K562 (cell line): ENCODE results near the gene GCNT2. TPM values are rescaled to one million over a fixed set of nuclear protein-coding genes. Genes with fewer than 3 reads are reported as not detected.

Experiments used
- ATAC-seq: fragments of 200-7000 bp; cut with Tn5 transposase; 3 replicates; pipeline ENCODE4 v1.9.1; 2020; ENCODE audit warnings: moderate library complexity
- BruUV-seq: library from RNA; stranded (reverse); fragments of 400-500 nt; replicated peaks from 2 replicates; lab custom pipeline; 2021; lab: Mats Ljungman, UMichigan
- CTCF ChIA-PET: fragments of 300-600 bp; formaldehyde crosslinking; extraction: SDS; loops from one replicate; lab custom pipeline; 2021; ENCODE audit warnings: low intra/inter-chr PET ratio; lab: Yijun Ruan, JAX
- POLR2A ChIA-PET: fragments of 300-600, 350-650 bp; sonication (Branson Sonifier 250); formaldehyde crosslinking; extraction: SDS; loops from one replicate; lab custom pipeline; 2021; ENCODE audit warnings: antibody characterized with exemption, inconsistent platforms; lab: Yijun Ruan, JAX
- DNase-seq, 4 experiments: peaks; one replicate each; pipeline versions ENCODE4 v3.0.0 to v3.0.0-alpha.2; 2011 to 2018; ENCODE audit warnings: low spot score in 3 of 4, mixed read lengths in 3 of 4; ENCODE audit errors: extremely low read depth in 1 of 4
- FAIRE-seq: peaks from 2 replicates; lab custom pipeline; 2011; peaks lifted over from hg19 to GRCh38; lab: Jason Lieb, UNC
- H2AFZ ChIP-seq: 2 replicates; pipeline ENCODE4 v1.6.0; 2011; ENCODE audit warnings: low read depth, low read length, control low read depth, inconsistent platforms
- H3K27ac ChIP-seq: fragments of 200-600 bp; 3 replicates; pipeline ENCODE4 v1.8.0; 2011; ENCODE audit warnings: low read depth, mild to moderate bottlenecking, control low read depth, inconsistent platforms, low read length, moderate library complexity, mixed read lengths; ENCODE audit errors: extremely low read depth
- H3K27me3 ChIP-seq, 2 experiments: fragments of 300-600 bp in 1 of 2; 2 replicates in 1 of 2; 3 replicates in 1 of 2; pipeline versions ENCODE4 v1.6.0 to v1.8.0; 2011; ENCODE audit warnings: inconsistent platforms in 2 of 2, low read length in 2 of 2, mild to moderate bottlenecking in 1 of 2, mixed read lengths in 1 of 2, moderate library complexity in 1 of 2; ENCODE audit not compliant: control insufficient read depth in 2 of 2, insufficient read depth in 2 of 2
- H3K36me3 ChIP-seq: fragments of 300-600 bp; 3 replicates; pipeline ENCODE4 v1.8.0; 2011; ENCODE audit warnings: mild to moderate bottlenecking, low read length, inconsistent platforms; ENCODE audit not compliant: control insufficient read depth, insufficient read depth
- H3K4me1 ChIP-seq, 2 experiments: fragments of 200-600 bp in 1 of 2; replicated peaks in 1 of 2; 2 replicates in 1 of 2; 3 replicates in 1 of 2; pipeline versions ENCODE4 v1.5.1 to v1.8.0; 2011; ENCODE audit warnings: inconsistent platforms in 2 of 2, low read length in 2 of 2, mild to moderate bottlenecking in 1 of 2, mixed read lengths in 1 of 2, moderate library complexity in 1 of 2; ENCODE audit not compliant: control insufficient read depth in 2 of 2, insufficient read depth in 2 of 2
- H3K4me2 ChIP-seq: 2 replicates; pipeline ENCODE4 v1.6.1; 2011; ENCODE audit warnings: low read length, control low read depth, inconsistent platforms, mixed read lengths; ENCODE audit not compliant: insufficient read depth
- H3K4me3 ChIP-seq: fragments of 200-600 bp; sonication (generic), shearing (Covaris generic); 2 replicates; pipeline ENCODE4 v1.5.1; 2016; ENCODE audit warnings: control low read depth, inconsistent platforms
- H3K79me2 ChIP-seq: fragments of 200-600 bp; 3 replicates; pipeline ENCODE4 v1.8.0; 2011; ENCODE audit warnings: low read length, inconsistent platforms; ENCODE audit not compliant: control insufficient read depth, insufficient read depth
- H3K9ac ChIP-seq, 2 experiments: 2 replicates each; pipeline versions ENCODE4 v1.6.0 to v1.6.1; 2011; ENCODE audit warnings: low read depth in 2 of 2, low read length in 2 of 2, control low read depth in 1 of 2, inconsistent platforms in 1 of 2, mild to moderate bottlenecking in 1 of 2, mixed read lengths in 1 of 2; ENCODE audit not compliant: insufficient read depth in 1 of 2
- H3K9me1 ChIP-seq: one replicate; pipeline ENCODE4 v1.6.0; 2011; ENCODE audit warnings: inconsistent platforms, mild to moderate bottlenecking, low read length, moderate library complexity; ENCODE audit not compliant: control insufficient read depth, insufficient read depth
- H3K9me3 ChIP-seq: replicated peaks from 2 replicates; pipeline ENCODE4 v1.5.1; 2011; ENCODE audit warnings: low read depth, low read length, inconsistent platforms; ENCODE audit not compliant: control insufficient read depth, insufficient read depth
- H4K20me1 ChIP-seq: replicated peaks from 2 replicates; pipeline ENCODE4 v1.6.1; 2011; ENCODE audit warnings: low read length, inconsistent platforms, mixed read lengths; ENCODE audit not compliant: control insufficient read depth, insufficient read depth
- E2F5 ChIP-seq: sonication (generic); formaldehyde crosslinking; IDR thresholded peaks from 2 replicates; pipeline ENCODE4 v1.8.0; 2022; ENCODE audit warnings: mild to moderate bottlenecking, missing genetic modification reagents
- RAD21 ChIP-seq, 2 experiments: fragments of 250-450 bp in 1 of 2; fragments of 450-650 bp in 1 of 2; sonication (Bioruptor Pico) in 1 of 2; formaldehyde crosslinking in 1 of 2; IDR thresholded peaks in 1 of 2; conservative IDR thresholded peaks in 1 of 2; 2 replicates each; pipeline versions ENCODE4 v1.4.0 to v1.8.0; 2020 to 2022; ENCODE audit warnings: mild to moderate bottlenecking in 2 of 2, moderate library complexity in 1 of 2
- RBFOX2 ChIP-seq: fragments of 200-400 bp; formaldehyde crosslinking; IDR thresholded peaks from 2 replicates; pipeline ENCODE4 v1.6.1; 2017; ENCODE audit warnings: low read depth, mild to moderate bottlenecking, low read length, moderate library complexity
- REST ChIP-seq, 2 experiments: fragments of 450-650 bp; formaldehyde crosslinking in 1 of 2; IDR thresholded peaks; 2 replicates each; pipeline versions ENCODE4 v1.4.0 to v1.6.1; 2014 to 2020; ENCODE audit warnings: mild to moderate bottlenecking in 2 of 2, borderline replicate concordance in 1 of 2, low read depth in 1 of 2
- SMARCA4 ChIP-seq: fragments of 450-650 bp; IDR thresholded peaks from 2 replicates; pipeline ENCODE4 v1.6.1; 2016
- U2AF1 ChIP-seq: fragments of 200-400 bp; formaldehyde crosslinking; optimal IDR thresholded peaks from 2 replicates; pipeline ENCODE3; 2017; ENCODE audit warnings: mild to moderate bottlenecking, low read depth, low read length, moderate library complexity
- VEZF1 ChIP-seq: fragments of 200-800 bp; sonication (Bioruptor generic); IDR thresholded peaks from 2 replicates; pipeline ENCODE4 v1.6.1; 2017; ENCODE audit warnings: missing genetic modification characterization, missing compliant biosample characterization
- ZFP30 ChIP-seq: fragments of 250-450 bp; sonication (Bioruptor Pico); IDR thresholded peaks from 2 replicates; pipeline ENCODE4 v1.8.0; 2022; ENCODE audit warnings: moderate library complexity, mild to moderate bottlenecking, inconsistent platforms, borderline replicate concordance
- WGBS: fragments of 100-300 bp; shearing (Covaris generic); methylation state at CpG from one replicate; pipeline ENCODE4 v1.1.6; 2016; ENCODE audit warnings: low coverage, mixed read lengths; ENCODE audit not compliant: insufficient coverage; ENCODE audit errors: missing lambda C conversion rate; 5-methylcytosine and 5-hydroxymethylcytosine counted together
- in situ Hi-C: fragments of 300-500 bp; cut with MboI; formaldehyde crosslinking; loops from 4 replicates; pipeline ENCODE4 v1.15.0; 2018; ENCODE audit warnings: inconsistent platforms, mixed read lengths
- intact Hi-C: fragments of 100-400 bp; cut with micrococcal nuclease; formaldehyde crosslinking; loops from 2 replicates; pipeline ENCODE4 v1.14.2; 2022
- polyA plus RNA-seq, 8 experiments: library from polyadenylated mRNA; depleted of rRNA in 4 of 8; stranded (reverse) in 5 of 8; unstranded in 3 of 8; fragments of >200 nt; fragmentation: Nextera tagmentation in 2 of 8; fragmentation: Illumina TruSeq in 1 of 8; extraction: Ambion mirVana in 2 of 8; extraction: Trizol in 1 of 8; gene quantifications; 2 replicates each; pipeline versions ENCODE4 v1.2.1 to v1.2.3, GENCODE V29; 2011 to 2014; ENCODE audit warnings: inconsistent platforms in 1 of 8, missing spikeins in 1 of 8
- total RNA-seq, 7 experiments: library from RNA; depleted of rRNA in 6 of 7; stranded (reverse); fragments of >200 nt in 6 of 7; fragmentation: Illumina TruSeq in 2 of 7; extraction: Trizol in 2 of 7; gene quantifications; 2 replicates each; pipeline versions ENCODE4 v1.2.1 to v1.2.3, GENCODE V29; 2011 to 2021; ENCODE audit warnings: low replicate concordance in 1 of 7

Gene GCNT2
- total and polyA plus RNA-seq, 9 of the 15 experiments (the other 6 are each of a cell fraction or from before 2014, with no cell fraction given) = 0.78 to 2.6 (median 1.6) TPM

GRCh38 chr6:10585209-10585845, 64.2 kb downstream of the GCNT2 start:
- intact Hi-C loops = no loop called here
- Histone ChIP-seq H3K4me3 (no peak overlapping the region), H3K4me2 (no peak overlapping the region), H3K79me2 (no peaks in the 10 kb centered on the region), H3K36me3 (no peaks in the 10 kb centered on the region), H3K27ac (no peak overlapping the region), H2AFZ (no peak overlapping the region), H3K4me1 (peaks cover 17 to 27% of the 10 kb centered on the region in 2 experiments), H3K9ac (no peak overlapping the region), H3K9me1 (no peaks in the 10 kb centered on the region), H3K9me3 (no peaks in the 10 kb centered on the region), H4K20me1 (no peaks in the 10 kb centered on the region), H3K27me3 (peaks cover 2 to 36% of the 10 kb centered on the region in 2 experiments; a peak in 3 of 5 replicates)
- ATAC-seq (0 out of 3 replicates have a peak, but pooled peaks have one; percentile 13), FAIRE-seq (no peak), DNase-seq (no peak)
- in situ Hi-C loops = no loop called here
- TF ChIP-seq RBFOX2 = no peak
- TF ChIP-seq VEZF1 (CRISPR knock-in tag) = no peak
- TF ChIP-seq U2AF1 = no peak
- TF ChIP-seq REST (IDR thresholded peaks at IDR 0.05; ENCODE audit: borderline replicate concordance) = no peak
- TF ChIP-seq REST (CRISPR knock-in tag; IDR thresholded peaks at IDR 0.05; ENCODE audit: low read depth) = no peak
- no peak for TF ChIP-seq RAD21 (CRISPR knock-in tag; conservative IDR thresholded peaks at IDR 0.05 in 1 of 2, IDR thresholded peaks at IDR 0.05 in 1 of 2)
- no peak for TF ChIP-seq E2F5 (CRISPR knock-in tag)
- TF ChIP-seq ZFP30 (CRISPR knock-in tag) = no peak
- TF ChIP-seq SMARCA4 = no peak
- POLR2A ChIA-PET = no interaction called here
- WGBS = 30% methylated on average over 13 of the region's 13 CpGs
- CTCF ChIA-PET = no interaction called here
- no TSS peak for BruUV-seq
